ES-I3 (cell line): ENCODE data around the gene FOCAD.

ENCODE experiments used
- H3K36me3 ChIP-seq: 2 replicates; pipeline ENCODE4 v1.6.1; 2013; ENCODE audit warnings: mild to moderate bottlenecking, low read length, control low read depth, moderate library complexity; ENCODE audit not compliant: insufficient read depth
- H3K4me1 ChIP-seq: 2 replicates; pipeline ENCODE4 v1.6.1; 2013; ENCODE audit warnings: mild to moderate bottlenecking, control low read depth, low read length; ENCODE audit not compliant: insufficient read depth
- H3K9ac ChIP-seq: 2 replicates; pipeline ENCODE4 v1.6.1; 2013; ENCODE audit warnings: low read depth, mild to moderate bottlenecking, low read length, moderate library complexity
- H3K9me3 ChIP-seq: 2 replicates; pipeline ENCODE4 v1.6.1; 2013; ENCODE audit warnings: mild to moderate bottlenecking, low read length, moderate library complexity; ENCODE audit not compliant: control insufficient read depth, insufficient read depth

The FOCAD gene

GRCh38 chr9:20872340-20872977 lies 188.4 kb downstream of the FOCAD start:
- H3K9ac ChIP-seq = no peak overlapping the region
- no peaks in the 10 kb centered on the region for H3K9me3 ChIP-seq
- H3K36me3 ChIP-seq = no peaks in the 10 kb centered on the region
- peaks cover 16% of the 10 kb centered on the region for H3K4me1 ChIP-seq

DNA sequence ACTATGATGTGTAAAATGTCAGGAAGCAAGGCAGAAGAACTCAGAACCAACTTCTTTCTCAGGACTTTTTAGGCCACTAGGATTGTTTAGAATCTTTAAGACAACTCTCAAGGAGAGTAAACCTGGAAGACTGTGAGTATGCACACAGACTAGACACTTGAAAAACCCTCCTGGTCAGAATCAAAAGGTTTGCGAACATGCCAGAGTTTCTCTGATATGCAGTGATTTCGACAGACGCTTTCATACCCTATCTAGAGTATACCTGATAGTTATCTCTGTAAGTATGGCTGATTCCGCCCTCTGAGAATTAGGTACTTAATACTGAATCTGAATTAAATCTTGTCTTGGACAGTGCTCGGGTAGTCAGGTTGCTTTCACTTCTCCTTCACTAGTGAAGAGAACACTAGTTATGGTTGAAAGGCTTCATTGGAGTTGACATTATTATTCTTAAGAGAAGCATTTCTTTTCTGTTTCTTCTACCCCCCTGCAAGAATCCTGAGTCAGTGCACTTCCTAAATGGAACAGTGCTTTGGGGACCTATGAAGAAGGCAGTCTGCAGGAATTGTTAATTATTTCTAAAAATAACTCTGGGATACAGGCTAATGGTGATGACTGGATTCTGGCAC lies 189.3 kb downstream of the FOCAD start:
- Histone ChIP-seq H3K4me1 (peaks cover 16% of the 10 kb centered on the region), H3K9ac (no peak overlapping the region), H3K36me3 (no peaks in the 10 kb centered on the region), H3K9me3 (no peaks in the 10 kb centered on the region)

GRCh38 chr9:20880271-20880670 lies 196.2 kb downstream of the FOCAD start:
- no peak overlapping the region for H3K9ac ChIP-seq
- H3K36me3 ChIP-seq = peaks cover 7% of the 10 kb centered on the region
- H3K9me3 ChIP-seq = no peaks in the 10 kb centered on the region
- no peaks in the 10 kb centered on the region for H3K4me1 ChIP-seq

- Histone ChIP-seq H3K36me3 (peaks cover 7% of the 10 kb centered on the region), H3K4me1 (no peaks in the 10 kb centered on the region), H3K9ac (no peak overlapping the region), H3K9me3 (no peaks in the 10 kb centered on the region)
Measured at GRCh38 chr9:20880675-20881074, 196.6 kb downstream of the FOCAD start.

DNA sequence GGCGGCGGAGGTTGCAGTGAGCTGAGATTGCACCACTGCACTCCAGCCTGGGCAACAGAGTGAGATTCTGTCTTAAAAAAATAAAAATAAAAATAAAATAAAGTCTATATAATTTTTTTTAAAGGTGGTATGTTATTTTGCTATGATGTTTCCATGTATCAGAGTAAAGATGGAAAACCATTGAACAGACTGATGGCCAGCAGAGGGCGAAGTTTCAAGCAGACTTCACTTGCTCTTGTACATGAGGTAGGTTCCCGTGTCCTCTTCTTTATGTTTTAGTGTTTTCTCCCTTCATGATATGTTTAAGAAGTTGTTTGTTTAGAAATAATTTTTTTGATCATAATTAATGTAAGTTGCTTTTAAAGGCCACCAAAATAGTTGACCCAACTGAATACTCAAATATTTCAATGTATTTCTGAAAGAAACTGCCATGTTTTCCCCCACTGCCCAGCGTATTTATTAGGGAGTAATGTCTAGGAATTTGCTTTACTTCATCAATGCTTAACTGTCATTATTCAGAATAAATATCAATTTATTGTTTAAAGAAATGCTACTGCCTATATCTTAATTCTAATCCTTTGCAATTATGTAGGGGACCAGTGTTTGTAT lies 201.0 kb downstream of the FOCAD start:
- H3K9me3 ChIP-seq = 0 out of 2 replicates have a peak, but pooled peaks cover 4% of the 10 kb centered on the region
- no peaks in the 10 kb centered on the region for H3K4me1 ChIP-seq
- H3K36me3 ChIP-seq = peaks cover 7% of the 10 kb centered on the region
- no peak overlapping the region for H3K9ac ChIP-seq

- Histone ChIP-seq H3K9ac (no peak overlapping the region), H3K4me1 (no peaks in the 10 kb centered on the region), H3K9me3 (no peaks in the 10 kb centered on the region), H3K36me3 (no peaks in the 10 kb centered on the region)
Measured at GRCh38 chr9:20898885-20899554, 215.0 kb downstream of the FOCAD start.

DNA sequence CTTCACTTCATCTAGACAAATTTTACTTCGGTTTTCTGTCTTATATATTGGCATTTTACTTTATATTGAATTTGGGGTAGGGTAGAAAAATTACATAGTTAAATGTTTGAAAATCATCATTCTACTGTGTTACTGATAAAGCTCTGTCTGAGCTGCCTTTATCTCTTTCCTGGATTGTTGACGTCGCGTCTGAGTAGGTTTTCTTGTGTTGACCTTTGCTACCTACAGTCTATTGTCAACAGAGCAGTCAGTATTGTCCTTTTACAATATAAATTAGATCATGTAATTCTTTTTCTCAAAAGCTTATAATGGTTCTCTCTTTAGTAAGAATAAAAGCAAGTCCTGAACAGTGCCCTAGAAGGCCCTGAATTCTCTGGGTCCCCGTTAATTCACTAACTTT lies 219.2 kb downstream of the FOCAD start:
- Histone ChIP-seq H3K4me1 (no peaks in the 10 kb centered on the region), H3K9ac (no peak overlapping the region), H3K9me3 (no peaks in the 10 kb centered on the region), H3K36me3 (no peaks in the 10 kb centered on the region)

- Histone ChIP-seq H3K36me3 (no peaks in the 10 kb centered on the region), H3K9ac (no peak overlapping the region), H3K4me1 (no peaks in the 10 kb centered on the region), H3K9me3 (no peaks in the 10 kb centered on the region)
Measured at GRCh38 chr9:20904995-20905394, 220.9 kb downstream of the FOCAD start.

- H3K9ac ChIP-seq = no peak overlapping the region
- no peaks in the 10 kb centered on the region for H3K36me3 ChIP-seq
- H3K9me3 ChIP-seq = no peaks in the 10 kb centered on the region
- H3K4me1 ChIP-seq = no peaks in the 10 kb centered on the region
Measured at GRCh38 chr9:20906326-20906725, 222.3 kb downstream of the FOCAD start.

DNA sequence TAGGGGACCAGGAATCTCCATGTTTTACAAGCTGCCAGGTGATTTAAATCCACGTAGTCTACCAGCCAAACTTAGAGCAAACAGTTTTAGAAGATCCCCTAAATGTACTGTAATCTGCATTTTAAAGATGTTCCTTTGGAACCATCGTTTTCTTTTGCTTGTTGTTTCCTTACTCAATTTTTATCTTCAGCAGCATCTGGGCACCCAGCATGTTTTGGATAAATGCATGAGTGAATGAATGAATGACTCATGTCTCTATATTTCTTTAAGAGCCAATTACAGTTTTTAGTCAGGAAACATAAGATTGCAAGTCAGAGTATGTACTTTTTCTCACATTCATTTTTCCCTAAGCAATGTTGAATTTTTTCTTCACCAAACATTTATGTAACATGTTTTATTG lies 224.4 kb downstream of the FOCAD start:
- Histone ChIP-seq H3K9me3 (no peaks in the 10 kb centered on the region), H3K36me3 (no peaks in the 10 kb centered on the region), H3K4me1 (no peaks in the 10 kb centered on the region; the same call in 1 of the 2 replicates), H3K9ac (no peak overlapping the region)

DNA sequence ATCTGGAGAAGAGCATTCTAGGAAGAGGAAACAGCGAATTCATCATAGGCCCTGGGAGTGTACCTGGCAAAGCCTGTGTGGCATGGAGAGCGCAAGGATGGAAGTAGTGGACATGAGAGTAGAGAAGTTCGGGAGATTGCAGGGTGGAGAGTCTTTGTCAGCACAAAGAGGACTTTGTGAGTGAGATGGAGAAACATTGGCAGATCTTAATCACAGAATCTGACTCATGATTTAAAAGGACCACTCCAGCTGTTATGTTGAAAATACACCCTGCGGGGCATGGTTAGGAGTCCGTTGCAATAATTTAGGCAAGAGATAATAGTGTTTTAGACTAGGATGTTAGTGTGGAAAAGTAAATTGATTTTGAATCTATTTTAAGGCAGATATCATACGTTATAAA lies 230.5 kb downstream of the FOCAD start:
- Histone ChIP-seq H3K36me3 (peaks cover 2% of the 10 kb centered on the region; the same call in 1 of the 2 replicates), H3K9ac (no peak overlapping the region), H3K9me3 (no peaks in the 10 kb centered on the region), H3K4me1 (no peaks in the 10 kb centered on the region; the same call in 1 of the 2 replicates)

GRCh38 chr9:20921362-20921761 lies 237.3 kb downstream of the FOCAD start:
- Histone ChIP-seq H3K36me3 (peaks cover 4% of the 10 kb centered on the region), H3K4me1 (no peaks in the 10 kb centered on the region), H3K9ac (no peak overlapping the region), H3K9me3 (no peaks in the 10 kb centered on the region)

DNA sequence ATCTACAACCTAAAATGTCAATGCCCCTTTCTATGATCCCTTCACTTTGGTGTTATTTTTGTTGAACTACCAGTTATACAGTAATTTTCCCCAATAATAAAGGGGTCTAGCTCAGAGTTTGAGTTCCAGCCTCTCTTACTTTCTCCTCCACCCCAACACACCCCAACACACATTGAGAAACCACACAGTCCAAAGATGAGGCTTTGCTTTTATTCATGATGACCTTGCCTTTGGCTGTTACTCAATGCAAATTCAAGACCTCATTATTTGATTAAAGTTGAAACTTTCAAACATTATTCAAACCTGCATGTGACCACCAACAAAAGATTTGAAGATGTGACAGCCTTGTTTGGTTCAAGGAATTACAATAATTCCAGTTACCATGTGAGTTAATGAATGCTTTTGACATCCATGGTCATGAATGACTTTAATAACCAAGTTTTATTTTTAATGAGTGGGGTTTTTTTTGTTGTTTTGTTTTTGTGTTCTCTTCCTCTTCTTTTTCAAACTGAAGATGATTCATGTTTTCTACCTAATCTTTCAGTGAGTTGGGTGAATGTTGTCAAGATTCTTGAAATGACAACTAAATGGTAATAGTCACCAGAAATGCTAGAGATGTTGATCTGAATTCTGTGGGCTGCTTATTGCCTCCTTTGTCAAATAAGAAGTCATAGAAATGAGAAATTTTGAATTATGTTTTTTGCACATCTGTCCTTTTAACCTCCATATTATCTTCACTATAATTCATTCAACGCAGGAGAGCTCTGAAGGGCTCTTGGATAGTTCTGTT lies 241.4 kb downstream of the FOCAD start:
- H3K36me3 ChIP-seq = peaks cover 4% of the 10 kb centered on the region; the same call in 1 of the 2 replicates
- H3K4me1 ChIP-seq = no peaks in the 10 kb centered on the region
- no peak overlapping the region for H3K9ac ChIP-seq
- H3K9me3 ChIP-seq = no peaks in the 10 kb centered on the region

DNA sequence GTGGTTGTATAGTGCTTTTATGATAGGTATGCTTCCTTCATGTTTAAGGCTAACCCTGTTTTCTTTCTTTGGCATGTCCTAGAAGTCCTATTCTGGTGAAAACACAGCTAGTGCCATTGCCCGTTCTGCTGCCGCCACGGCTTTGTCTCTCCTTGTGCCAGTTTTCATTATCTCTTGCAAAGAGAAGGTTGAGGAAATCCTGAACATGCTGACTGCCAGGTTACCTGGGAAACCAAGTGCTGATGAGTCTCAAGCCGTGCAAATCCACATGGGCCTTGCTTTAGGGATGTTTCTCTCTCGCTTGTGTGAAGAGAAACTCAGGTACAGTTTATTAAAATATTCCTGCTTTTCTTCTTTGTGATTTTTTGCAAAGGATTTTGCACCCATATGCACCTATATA lies 245.2 kb downstream of the FOCAD start:
- Histone ChIP-seq H3K4me1 (no peaks in the 10 kb centered on the region), H3K36me3 (peaks cover 4% of the 10 kb centered on the region; the same call in 1 of the 2 replicates), H3K9ac (no peak overlapping the region), H3K9me3 (no peaks in the 10 kb centered on the region)
